HEK293 (cell line): Measurements from ENCODE around the gene ITPKA.

ENCODE experiments used
- BCL11B ChIP-seq: fragments of 450-650 bp; formaldehyde crosslinking; IDR thresholded peaks from 2 replicates; pipeline ENCODE4 v1.5.1; 2016; ENCODE audit warnings: low read depth, missing biosample characterization, missing genetic modification characterization
- EGR2 ChIP-seq: fragments of 450-650 bp; formaldehyde crosslinking; IDR thresholded peaks from 2 replicates; pipeline ENCODE4 v1.5.1; 2016; ENCODE audit warnings: low read depth, missing biosample characterization, missing genetic modification characterization
- FEZF1 ChIP-seq: fragments of 450-650 bp; formaldehyde crosslinking; IDR thresholded peaks from 2 replicates; pipeline ENCODE4 v1.5.1; 2016; ENCODE audit warnings: missing biosample characterization, missing genetic modification characterization
- KLF1 ChIP-seq: fragments of 450-650 bp; formaldehyde crosslinking; IDR thresholded peaks from 2 replicates; pipeline ENCODE4 v1.5.1; 2016; ENCODE audit warnings: missing biosample characterization, missing genetic modification characterization
- KLF10 ChIP-seq: fragments of 450-650 bp; IDR thresholded peaks from 2 replicates; pipeline ENCODE4 v1.5.1; 2018; ENCODE audit warnings: missing biosample characterization, mild to moderate bottlenecking, missing genetic modification characterization
- KLF16 ChIP-seq: fragments of 450-650 bp; formaldehyde crosslinking; IDR thresholded peaks from 2 replicates; pipeline ENCODE4 v1.5.1; 2017; ENCODE audit warnings: missing biosample characterization, missing genetic modification characterization
- KLF9 ChIP-seq: fragments of 450-650 bp; formaldehyde crosslinking; IDR thresholded peaks from 2 replicates; pipeline ENCODE4 v1.5.1; 2016; ENCODE audit warnings: missing biosample characterization, missing genetic modification characterization, low read depth
- MEIS1 ChIP-seq: sonication (generic); formaldehyde crosslinking; IDR thresholded peaks from 2 replicates; pipeline ENCODE4 v1.8.1; 2022; ENCODE audit warnings: missing genetic modification reagents, mild to moderate bottlenecking, borderline replicate concordance
- WT1 ChIP-seq: fragments of 450-650 bp; formaldehyde crosslinking; IDR thresholded peaks from 2 replicates; pipeline ENCODE4 v1.5.1; 2016; ENCODE audit warnings: missing biosample characterization, missing genetic modification characterization
- ZIC2 ChIP-seq: fragments of 450-650 bp; formaldehyde crosslinking; IDR thresholded peaks from 2 replicates; pipeline ENCODE4 v1.5.1; 2016; ENCODE audit warnings: missing biosample characterization, missing genetic modification characterization
- ZNF2 ChIP-seq: fragments of 450-650 bp; formaldehyde crosslinking; IDR thresholded peaks from 2 replicates; pipeline ENCODE4 v1.5.1; 2016; ENCODE audit warnings: missing biosample characterization, missing genetic modification characterization
- ZNF202 ChIP-seq: fragments of 450-650 bp; formaldehyde crosslinking; IDR thresholded peaks from 2 replicates; pipeline ENCODE4 v1.5.1; 2016; ENCODE audit warnings: missing biosample characterization, missing genetic modification characterization, borderline replicate concordance
- ZNF341 ChIP-seq: fragments of 450-650 bp; formaldehyde crosslinking; IDR thresholded peaks from 2 replicates; pipeline ENCODE4; 2016; ENCODE audit warnings: low read depth, missing biosample characterization, missing genetic modification characterization
- ZNF423 ChIP-seq: fragments of 450-650 bp; formaldehyde crosslinking; IDR thresholded peaks from 2 replicates; pipeline ENCODE4 v1.5.1; 2016; ENCODE audit warnings: missing biosample characterization, missing genetic modification characterization
- ZNF600 ChIP-seq: fragments of 450-650 bp; formaldehyde crosslinking; IDR thresholded peaks from 2 replicates; pipeline ENCODE4 v1.5.1; 2016; ENCODE audit warnings: missing biosample characterization, missing genetic modification characterization
- ZNF677 ChIP-seq: fragments of 450-650 bp; IDR thresholded peaks from 2 replicates; pipeline ENCODE4 v1.5.0; 2018; ENCODE audit warnings: missing biosample characterization, mild to moderate bottlenecking, missing genetic modification characterization, moderate library complexity
- ZNF792 ChIP-seq: fragments of 450-650 bp; formaldehyde crosslinking; IDR thresholded peaks from 2 replicates; pipeline ENCODE4 v1.5.1; 2016; ENCODE audit warnings: missing biosample characterization, missing genetic modification characterization
- TF ChIP-seq, protein P1 (sequence below): fragments of 450-650 bp; formaldehyde crosslinking; IDR thresholded peaks from 2 replicates; pipeline ENCODE4 v1.5.1; 2016; ENCODE audit warnings: missing biosample characterization, missing genetic modification characterization
- TF ChIP-seq, protein P2 (sequence below): fragments of 450-650 bp; IDR thresholded peaks from 2 replicates; pipeline ENCODE4 v1.5.1; 2018; ENCODE audit warnings: missing biosample characterization, missing genetic modification characterization
- TF ChIP-seq, protein P3 (sequence below): fragments of 450-650 bp; formaldehyde crosslinking; IDR thresholded peaks from 2 replicates; pipeline ENCODE4 v1.5.1; 2016; ENCODE audit warnings: missing biosample characterization, missing genetic modification characterization
- TF ChIP-seq, protein P4 (sequence below): fragments of 450-650 bp; formaldehyde crosslinking; IDR thresholded peaks from 2 replicates; pipeline ENCODE4 v1.5.1; 2016; ENCODE audit warnings: missing biosample characterization, missing genetic modification characterization
- TF ChIP-seq, protein P5 (sequence below): fragments of 450-650 bp; formaldehyde crosslinking; optimal IDR thresholded peaks from 2 replicates; pipeline ENCODE3; 2016; ENCODE audit warnings: missing biosample characterization, mild to moderate bottlenecking, missing genetic modification characterization
- TF ChIP-seq, protein P6 (sequence below): fragments of 450-650 bp; formaldehyde crosslinking; IDR thresholded peaks from 2 replicates; pipeline ENCODE4 v1.5.1; 2016; ENCODE audit warnings: missing biosample characterization, missing genetic modification characterization

The ITPKA gene

DNA sequence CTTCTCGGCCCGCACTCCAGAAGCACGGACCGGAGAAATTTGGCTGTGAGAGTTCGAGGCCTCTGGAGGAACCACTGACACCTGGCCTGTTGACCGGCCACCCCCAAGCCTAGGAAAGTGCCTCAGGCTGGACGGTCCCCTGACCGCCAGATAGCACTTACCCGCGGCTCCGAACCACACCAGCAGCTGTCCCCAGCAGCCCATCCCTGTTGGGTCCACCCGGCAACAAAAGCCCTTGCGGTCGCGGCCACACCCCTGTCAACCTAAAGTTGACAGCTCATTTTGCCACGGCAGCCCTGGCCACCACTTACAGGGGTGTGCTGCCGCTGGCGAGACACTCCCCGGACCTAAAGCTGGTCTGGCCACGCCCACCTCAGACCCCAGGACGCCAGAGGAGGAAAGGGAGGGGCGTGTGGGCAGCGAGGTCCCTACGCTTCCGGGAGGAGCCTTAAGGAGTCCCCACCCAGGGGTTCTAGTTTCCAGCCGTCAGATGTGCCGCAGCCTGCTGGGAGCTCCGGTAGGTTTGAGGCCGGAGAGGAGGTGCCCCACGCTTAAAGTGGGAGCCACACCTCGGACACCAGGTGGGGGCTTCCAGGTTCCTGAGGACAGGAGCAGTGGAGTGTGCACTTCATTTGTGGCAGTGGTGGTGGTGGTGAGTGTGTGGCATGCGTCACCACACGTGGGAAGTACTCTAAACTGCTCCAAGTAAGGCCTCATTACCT, 20.0 kb downstream of the ITPKA start, which contains the start of gene LTK (continued):
- peak; percentile 67; the same call in 1 of the 2 replicates for TF ChIP-seq ZNF600 (tag by site-specific recombination)
- TF ChIP-seq ZNF677: no peak
- no peak for TF ChIP-seq MEIS1 (CRISPR knock-in tag)
- peak; percentile 98 for TF ChIP-seq KLF1 (tag by site-specific recombination)
- no peak for TF ChIP-seq BCL11B (tag by site-specific recombination)
- TF ChIP-seq, protein P1, sequence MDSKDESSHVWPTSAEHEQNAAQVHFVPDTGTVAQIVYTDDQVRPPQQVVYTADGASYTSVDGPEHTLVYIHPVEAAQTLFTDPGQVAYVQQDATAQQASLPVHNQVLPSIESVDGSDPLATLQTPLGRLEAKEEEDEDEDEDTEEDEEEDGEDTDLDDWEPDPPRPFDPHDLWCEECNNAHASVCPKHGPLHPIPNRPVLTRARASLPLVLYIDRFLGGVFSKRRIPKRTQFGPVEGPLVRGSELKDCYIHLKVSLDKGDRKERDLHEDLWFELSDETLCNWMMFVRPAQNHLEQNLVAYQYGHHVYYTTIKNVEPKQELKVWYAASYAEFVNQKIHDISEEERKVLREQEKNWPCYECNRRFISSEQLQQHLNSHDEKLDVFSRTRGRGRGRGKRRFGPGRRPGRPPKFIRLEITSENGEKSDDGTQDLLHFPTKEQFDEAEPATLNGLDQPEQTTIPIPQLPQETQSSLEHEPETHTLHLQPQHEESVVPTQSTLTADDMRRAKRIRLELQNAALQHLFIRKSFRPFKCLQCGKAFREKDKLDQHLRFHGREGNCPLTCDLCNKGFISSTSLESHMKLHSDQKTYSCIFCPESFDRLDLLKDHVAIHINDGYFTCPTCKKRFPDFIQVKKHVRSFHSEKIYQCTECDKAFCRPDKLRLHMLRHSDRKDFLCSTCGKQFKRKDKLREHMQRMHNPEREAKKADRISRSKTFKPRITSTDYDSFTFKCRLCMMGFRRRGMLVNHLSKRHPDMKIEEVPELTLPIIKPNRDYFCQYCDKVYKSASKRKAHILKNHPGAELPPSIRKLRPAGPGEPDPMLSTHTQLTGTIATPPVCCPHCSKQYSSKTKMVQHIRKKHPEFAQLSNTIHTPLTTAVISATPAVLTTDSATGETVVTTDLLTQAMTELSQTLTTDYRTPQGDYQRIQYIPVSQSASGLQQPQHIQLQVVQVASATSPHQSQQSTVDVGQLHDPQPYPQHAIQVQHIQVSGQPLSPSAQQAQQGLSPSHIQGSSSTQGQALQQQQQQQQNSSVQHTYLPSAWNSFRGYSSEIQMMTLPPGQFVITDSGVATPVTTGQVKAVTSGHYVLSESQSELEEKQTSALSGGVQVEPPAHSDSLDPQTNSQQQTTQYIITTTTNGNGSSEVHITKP (tag by site-specific recombination): peak; percentile 71; the same call in 1 of the 2 replicates
- TF ChIP-seq, protein P2, sequence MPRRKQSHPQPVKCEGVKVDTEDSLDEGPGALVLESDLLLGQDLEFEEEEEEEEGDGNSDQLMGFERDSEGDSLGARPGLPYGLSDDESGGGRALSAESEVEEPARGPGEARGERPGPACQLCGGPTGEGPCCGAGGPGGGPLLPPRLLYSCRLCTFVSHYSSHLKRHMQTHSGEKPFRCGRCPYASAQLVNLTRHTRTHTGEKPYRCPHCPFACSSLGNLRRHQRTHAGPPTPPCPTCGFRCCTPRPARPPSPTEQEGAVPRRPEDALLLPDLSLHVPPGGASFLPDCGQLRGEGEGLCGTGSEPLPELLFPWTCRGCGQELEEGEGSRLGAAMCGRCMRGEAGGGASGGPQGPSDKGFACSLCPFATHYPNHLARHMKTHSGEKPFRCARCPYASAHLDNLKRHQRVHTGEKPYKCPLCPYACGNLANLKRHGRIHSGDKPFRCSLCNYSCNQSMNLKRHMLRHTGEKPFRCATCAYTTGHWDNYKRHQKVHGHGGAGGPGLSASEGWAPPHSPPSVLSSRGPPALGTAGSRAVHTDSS (tag by site-specific recombination): no peak
- TF ChIP-seq, protein P3, sequence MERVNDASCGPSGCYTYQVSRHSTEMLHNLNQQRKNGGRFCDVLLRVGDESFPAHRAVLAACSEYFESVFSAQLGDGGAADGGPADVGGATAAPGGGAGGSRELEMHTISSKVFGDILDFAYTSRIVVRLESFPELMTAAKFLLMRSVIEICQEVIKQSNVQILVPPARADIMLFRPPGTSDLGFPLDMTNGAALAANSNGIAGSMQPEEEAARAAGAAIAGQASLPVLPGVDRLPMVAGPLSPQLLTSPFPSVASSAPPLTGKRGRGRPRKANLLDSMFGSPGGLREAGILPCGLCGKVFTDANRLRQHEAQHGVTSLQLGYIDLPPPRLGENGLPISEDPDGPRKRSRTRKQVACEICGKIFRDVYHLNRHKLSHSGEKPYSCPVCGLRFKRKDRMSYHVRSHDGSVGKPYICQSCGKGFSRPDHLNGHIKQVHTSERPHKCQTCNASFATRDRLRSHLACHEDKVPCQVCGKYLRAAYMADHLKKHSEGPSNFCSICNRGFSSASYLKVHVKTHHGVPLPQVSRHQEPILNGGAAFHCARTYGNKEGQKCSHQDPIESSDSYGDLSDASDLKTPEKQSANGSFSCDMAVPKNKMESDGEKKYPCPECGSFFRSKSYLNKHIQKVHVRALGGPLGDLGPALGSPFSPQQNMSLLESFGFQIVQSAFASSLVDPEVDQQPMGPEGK (tag by site-specific recombination): peak; percentile 72
- TF ChIP-seq WT1 (tag by site-specific recombination): peak; percentile 45; the same call in 1 of the 2 replicates
- TF ChIP-seq, protein P4, sequence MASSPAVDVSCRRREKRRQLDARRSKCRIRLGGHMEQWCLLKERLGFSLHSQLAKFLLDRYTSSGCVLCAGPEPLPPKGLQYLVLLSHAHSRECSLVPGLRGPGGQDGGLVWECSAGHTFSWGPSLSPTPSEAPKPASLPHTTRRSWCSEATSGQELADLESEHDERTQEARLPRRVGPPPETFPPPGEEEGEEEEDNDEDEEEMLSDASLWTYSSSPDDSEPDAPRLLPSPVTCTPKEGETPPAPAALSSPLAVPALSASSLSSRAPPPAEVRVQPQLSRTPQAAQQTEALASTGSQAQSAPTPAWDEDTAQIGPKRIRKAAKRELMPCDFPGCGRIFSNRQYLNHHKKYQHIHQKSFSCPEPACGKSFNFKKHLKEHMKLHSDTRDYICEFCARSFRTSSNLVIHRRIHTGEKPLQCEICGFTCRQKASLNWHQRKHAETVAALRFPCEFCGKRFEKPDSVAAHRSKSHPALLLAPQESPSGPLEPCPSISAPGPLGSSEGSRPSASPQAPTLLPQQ (tag by site-specific recombination): 0 out of 2 replicates have a peak, but pooled peaks have one; percentile 42
- TF ChIP-seq KLF16: peak; percentile 64; the same call in 1 of the 2 replicates
- TF ChIP-seq, protein P5, sequence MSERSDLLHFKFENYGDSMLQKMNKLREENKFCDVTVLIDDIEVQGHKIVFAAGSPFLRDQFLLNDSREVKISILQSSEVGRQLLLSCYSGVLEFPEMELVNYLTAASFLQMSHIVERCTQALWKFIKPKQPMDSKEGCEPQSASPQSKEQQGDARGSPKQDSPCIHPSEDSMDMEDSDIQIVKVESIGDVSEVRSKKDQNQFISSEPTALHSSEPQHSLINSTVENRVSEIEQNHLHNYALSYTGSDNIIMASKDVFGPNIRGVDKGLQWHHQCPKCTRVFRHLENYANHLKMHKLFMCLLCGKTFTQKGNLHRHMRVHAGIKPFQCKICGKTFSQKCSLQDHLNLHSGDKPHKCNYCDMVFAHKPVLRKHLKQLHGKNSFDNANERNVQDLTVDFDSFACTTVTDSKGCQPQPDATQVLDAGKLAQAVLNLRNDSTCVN (tag by site-specific recombination): peak; percentile 26
- no peak for TF ChIP-seq ZNF2 (tag by site-specific recombination)
- TF ChIP-seq ZNF341 (tag by site-specific recombination): peak; percentile 25; the same call in 1 of the 2 replicates
- TF ChIP-seq, protein P6, sequence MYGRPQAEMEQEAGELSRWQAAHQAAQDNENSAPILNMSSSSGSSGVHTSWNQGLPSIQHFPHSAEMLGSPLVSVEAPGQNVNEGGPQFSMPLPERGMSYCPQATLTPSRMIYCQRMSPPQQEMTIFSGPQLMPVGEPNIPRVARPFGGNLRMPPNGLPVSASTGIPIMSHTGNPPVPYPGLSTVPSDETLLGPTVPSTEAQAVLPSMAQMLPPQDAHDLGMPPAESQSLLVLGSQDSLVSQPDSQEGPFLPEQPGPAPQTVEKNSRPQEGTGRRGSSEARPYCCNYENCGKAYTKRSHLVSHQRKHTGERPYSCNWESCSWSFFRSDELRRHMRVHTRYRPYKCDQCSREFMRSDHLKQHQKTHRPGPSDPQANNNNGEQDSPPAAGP (tag by site-specific recombination): peak; percentile 20; the same call in 1 of the 2 replicates
- peak; percentile 81 for TF ChIP-seq ZNF423 (tag by site-specific recombination)
- TF ChIP-seq EGR2 (tag by site-specific recombination): peak; percentile 68
- 0 out of 2 replicates have a peak, but pooled peaks have one; percentile 12 for TF ChIP-seq KLF10 (tag by site-specific recombination)
- TF ChIP-seq ZNF202 (tag by site-specific recombination): no peak
- 0 out of 2 replicates have a peak, but pooled peaks have one; percentile 6 for TF ChIP-seq FEZF1
- TF ChIP-seq ZNF792 (tag by site-specific recombination): no peak
- peak; percentile 75 for TF ChIP-seq ZIC2 (tag by site-specific recombination)
- TF ChIP-seq KLF9 (tag by site-specific recombination): peak; percentile 90
